ENCODE measurements around the gene NCMAP. TPM values are rescaled to one million over a fixed set of nuclear protein-coding genes. Genes with fewer than 3 reads are reported as not detected.

Gene NCMAP
- total RNA-seq, 2 donors from 2014 or later = 0.72 to 2.7 TPM

DNA sequence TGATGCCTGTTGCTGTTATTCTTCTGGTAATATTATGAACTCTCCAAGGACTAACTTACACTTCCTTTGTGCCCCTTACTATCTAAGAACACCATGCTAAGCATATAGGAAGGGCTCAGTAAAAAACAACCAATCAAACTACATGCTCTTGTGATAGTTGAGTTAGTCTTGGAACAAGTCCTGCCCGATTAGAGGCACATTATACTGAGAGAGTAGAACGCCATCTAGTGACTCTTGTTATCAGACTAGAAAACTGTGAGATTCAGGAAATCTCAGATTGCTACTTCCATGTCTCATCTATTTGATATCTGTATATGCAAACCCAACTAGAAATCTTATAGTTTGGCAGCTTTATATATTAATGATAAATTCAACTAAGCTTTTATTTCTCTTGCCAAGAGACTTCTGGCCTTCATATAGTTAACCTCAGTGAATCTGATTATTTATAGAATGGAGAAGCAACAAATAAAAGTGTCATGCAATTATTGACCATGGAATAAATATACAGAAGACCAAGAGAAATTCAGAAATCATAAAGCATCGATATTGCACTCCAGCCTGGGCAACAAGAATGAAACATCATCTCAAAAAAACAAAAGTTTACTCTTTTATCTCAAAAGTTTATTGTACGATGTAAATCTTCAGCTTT, 79.4 kb downstream of the NCMAP start:
- TF ChIP-seq, protein P1, sequence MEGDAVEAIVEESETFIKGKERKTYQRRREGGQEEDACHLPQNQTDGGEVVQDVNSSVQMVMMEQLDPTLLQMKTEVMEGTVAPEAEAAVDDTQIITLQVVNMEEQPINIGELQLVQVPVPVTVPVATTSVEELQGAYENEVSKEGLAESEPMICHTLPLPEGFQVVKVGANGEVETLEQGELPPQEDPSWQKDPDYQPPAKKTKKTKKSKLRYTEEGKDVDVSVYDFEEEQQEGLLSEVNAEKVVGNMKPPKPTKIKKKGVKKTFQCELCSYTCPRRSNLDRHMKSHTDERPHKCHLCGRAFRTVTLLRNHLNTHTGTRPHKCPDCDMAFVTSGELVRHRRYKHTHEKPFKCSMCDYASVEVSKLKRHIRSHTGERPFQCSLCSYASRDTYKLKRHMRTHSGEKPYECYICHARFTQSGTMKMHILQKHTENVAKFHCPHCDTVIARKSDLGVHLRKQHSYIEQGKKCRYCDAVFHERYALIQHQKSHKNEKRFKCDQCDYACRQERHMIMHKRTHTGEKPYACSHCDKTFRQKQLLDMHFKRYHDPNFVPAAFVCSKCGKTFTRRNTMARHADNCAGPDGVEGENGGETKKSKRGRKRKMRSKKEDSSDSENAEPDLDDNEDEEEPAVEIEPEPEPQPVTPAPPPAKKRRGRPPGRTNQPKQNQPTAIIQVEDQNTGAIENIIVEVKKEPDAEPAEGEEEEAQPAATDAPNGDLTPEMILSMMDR (IDR thresholded peaks at IDR 0.05) = peak; percentile 38
- intact Hi-C loops (cut with DNase I) = loop anchor here (5.0 to 10.0 kb wide), 3 partner anchors 91 to 438 kb away; no protein-coding TSS in a partner anchor
- Histone ChIP-seq H3K27me3 (no peaks in the 10 kb centered on the region), H3K9me3 (no peaks in the 10 kb centered on the region), H3K4me1 (no peaks in the 10 kb centered on the region), H3K4me3 (no peak overlapping the region), H3K9ac (ENCODE audit: low read depth in 2 of 2, low read length in 2 of 2) (no peak overlapping the region), H3K36me3 (no peaks in the 10 kb centered on the region), H3K27ac (no peak overlapping the region)
- DNase-seq = no peak

DNA sequence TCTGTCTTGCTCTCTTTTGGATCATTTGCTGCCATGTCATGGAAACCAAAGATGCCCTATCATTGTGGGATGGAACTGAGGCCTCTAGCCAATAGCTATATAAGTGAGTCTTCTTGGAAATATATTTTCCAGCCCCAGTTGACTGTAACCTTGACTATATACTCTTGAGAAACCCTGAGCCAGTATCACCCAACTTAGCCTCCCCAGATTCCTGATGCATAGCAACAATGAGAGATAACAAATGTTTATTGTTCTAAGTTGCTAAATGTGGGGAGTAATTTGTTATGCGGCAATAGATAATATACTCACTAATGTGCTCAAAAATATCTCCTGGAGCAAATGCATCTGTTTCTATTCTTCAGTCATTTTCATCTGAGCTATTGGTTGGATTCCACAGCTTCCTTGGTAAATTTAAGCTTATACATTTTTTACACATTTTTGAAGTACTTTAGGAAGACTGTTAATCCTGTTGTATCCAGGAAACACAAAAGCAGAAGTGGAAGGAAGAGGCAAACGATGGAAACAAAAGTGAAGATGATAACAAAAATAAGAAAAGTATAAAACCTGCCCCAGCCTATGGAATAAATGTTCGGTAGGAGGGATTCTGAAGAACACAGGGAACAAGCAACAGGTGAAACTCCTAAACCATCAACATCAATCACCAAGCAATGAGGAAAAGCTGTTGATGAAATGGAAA, 80.9 kb downstream of the NCMAP start:
- Histone ChIP-seq H3K4me1 (no peaks in the 10 kb centered on the region), H3K27ac (no peak overlapping the region), H3K9me3 (no peaks in the 10 kb centered on the region), H3K36me3 (no peaks in the 10 kb centered on the region), H3K4me3 (no peak overlapping the region), H3K9ac (ENCODE audit: low read depth in 2 of 2, low read length in 2 of 2) (no peak overlapping the region), H3K27me3 (no peaks in the 10 kb centered on the region)
- intact Hi-C loops (cut with DNase I) = loop anchor here (5.0 to 10.0 kb wide), 3 partner anchors 92 to 440 kb away; no protein-coding TSS in a partner anchor
- no peak for DNase-seq
- TF ChIP-seq, protein P1 (IDR thresholded peaks at IDR 0.05) = no peak

DNA sequence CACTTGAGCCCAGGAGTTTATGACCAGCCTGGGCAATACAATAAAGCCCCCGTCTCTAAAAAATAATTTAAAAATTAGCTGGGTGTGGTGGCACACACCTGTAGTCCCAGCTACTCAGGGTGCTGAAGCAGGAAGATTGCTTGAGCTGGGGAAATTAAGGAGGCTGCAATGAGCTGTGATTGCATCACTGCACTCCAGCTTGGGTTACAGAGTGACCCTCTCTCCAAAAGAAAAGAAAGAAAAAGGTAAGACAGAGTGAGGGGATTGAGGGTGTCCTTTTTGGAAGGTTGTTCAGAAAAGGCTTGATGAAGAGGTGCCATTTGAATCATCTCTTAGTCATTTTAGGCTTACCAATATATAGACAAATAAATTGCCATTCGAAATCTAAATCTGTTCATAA, 83.2 kb downstream of the NCMAP start:
- Histone ChIP-seq H3K4me3 (no peak overlapping the region), H3K9me3 (no peaks in the 10 kb centered on the region), H3K36me3 (no peaks in the 10 kb centered on the region), H3K4me1 (no peaks in the 10 kb centered on the region), H3K9ac (ENCODE audit: low read depth in 2 of 2, low read length in 2 of 2) (no peak overlapping the region), H3K27me3 (no peaks in the 10 kb centered on the region), H3K27ac (no peak overlapping the region)
- TF ChIP-seq, protein P1 (IDR thresholded peaks at IDR 0.05) = no peak
- intact Hi-C loops (cut with DNase I) = loop anchor here (5.0 to 10.0 kb wide), 3 partner anchors 94 to 442 kb away; no protein-coding TSS in a partner anchor
- no peak for DNase-seq

DNA sequence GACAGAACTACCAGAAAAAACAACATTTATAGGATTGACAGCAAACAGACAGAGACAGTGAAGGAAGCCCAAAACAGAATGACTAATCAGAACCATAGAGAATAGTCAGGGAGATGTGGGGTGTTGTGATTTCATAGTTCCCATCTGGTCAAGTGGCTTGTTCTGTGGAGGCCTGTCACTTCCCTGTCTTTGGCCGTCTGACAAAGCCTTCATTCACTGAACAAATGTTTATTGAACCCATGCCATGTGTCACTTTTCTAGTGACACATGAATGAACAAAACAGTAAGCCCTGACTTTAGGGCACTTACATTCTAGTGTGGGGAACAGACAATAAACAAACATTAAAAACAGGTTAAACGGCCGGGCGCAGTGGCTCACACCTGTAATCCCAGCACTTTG, 84.0 kb downstream of the NCMAP start:
- TF ChIP-seq, protein P1 (IDR thresholded peaks at IDR 0.05) = no peak
- Histone ChIP-seq H3K9me3 (no peaks in the 10 kb centered on the region), H3K9ac (ENCODE audit: low read depth in 2 of 2, low read length in 2 of 2) (no peak overlapping the region), H3K4me3 (no peak overlapping the region), H3K27me3 (no peaks in the 10 kb centered on the region), H3K4me1 (no peaks in the 10 kb centered on the region), H3K27ac (no peak overlapping the region), H3K36me3 (no peaks in the 10 kb centered on the region)
- intact Hi-C loops (cut with DNase I) = loop anchor here (5.0 to 10.0 kb wide), 3 partner anchors 95 to 443 kb away; no protein-coding TSS in a partner anchor
- no peak for DNase-seq

DNA sequence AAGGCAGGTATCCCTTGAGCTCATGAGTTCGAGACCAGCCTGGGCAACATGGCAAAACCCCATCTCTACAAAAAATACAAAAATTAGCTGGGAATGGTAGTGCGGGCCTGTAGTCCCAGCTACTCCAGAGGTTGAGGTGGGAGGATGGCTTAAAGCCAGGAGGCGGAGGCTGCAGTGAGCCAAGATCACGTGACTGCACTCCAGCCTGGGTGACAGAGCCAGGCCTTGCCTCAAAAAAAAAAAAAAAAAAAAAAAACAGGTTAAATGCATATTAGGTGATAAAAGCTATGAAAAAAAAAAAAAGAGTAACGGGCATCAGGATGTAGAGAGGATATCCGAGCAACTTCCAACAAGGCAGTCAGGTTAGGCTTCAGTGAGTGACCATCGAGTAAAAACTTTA, 84.4 kb downstream of the NCMAP start:
- Histone ChIP-seq H3K9me3 (no peaks in the 10 kb centered on the region), H3K27me3 (no peaks in the 10 kb centered on the region), H3K4me1 (no peaks in the 10 kb centered on the region), H3K36me3 (no peaks in the 10 kb centered on the region), H3K4me3 (no peak overlapping the region), H3K27ac (no peak overlapping the region), H3K9ac (ENCODE audit: low read depth in 2 of 2, low read length in 2 of 2) (no peak overlapping the region)
- TF ChIP-seq, protein P1 (IDR thresholded peaks at IDR 0.05) = no peak
- DNase-seq = peak; percentile 32
- intact Hi-C loops (cut with DNase I) = no loop called here
